Colonic mucosa (tissue), 4 donors: ENCODE measurements around the gene JDP2. TPM values are rescaled to one million over a fixed set of nuclear protein-coding genes. Genes with fewer than 3 reads are reported as not detected.

ENCODE experiments used
- DNase-seq: peaks from one replicate; pipeline ENCODE4 v3.0.0-alpha.2; 2020
- H3K27ac ChIP-seq: fragments of 200-600 bp; one replicate; pipeline ENCODE4 v1.8.0; 2021
- H3K27me3 ChIP-seq: fragments of 200-600 bp; one replicate; pipeline ENCODE4 v1.8.0; 2021
- H3K36me3 ChIP-seq: fragments of 200-600 bp; one replicate; pipeline ENCODE4 v1.8.0; 2021
- H3K4me1 ChIP-seq: fragments of 200-600 bp; one replicate; pipeline ENCODE4 v1.8.0; 2021; ENCODE audit warnings: mild to moderate bottlenecking
- H3K4me3 ChIP-seq: fragments of 200-600 bp; one replicate; pipeline ENCODE4 v1.8.0; 2021
- H3K9ac ChIP-seq, 2 donors: one replicate each; pipeline ENCODE4 v1.7.0; 2013; ENCODE audit warnings: control low read depth in 2 of 2, low read depth in 2 of 2, low read length in 2 of 2
- H3K9me3 ChIP-seq: fragments of 200-600 bp; one replicate; pipeline ENCODE4 v1.8.0; 2021
- CTCF ChIP-seq: fragments of 200-600 bp; IDR thresholded peaks from one replicate; pipeline ENCODE4 v1.8.0; 2022; ENCODE audit warnings: antibody characterized with exemption, mild to moderate bottlenecking
- intact Hi-C: fragments of 100-400 bp; cut with DNase I; formaldehyde crosslinking; loops from one replicate; pipeline ENCODE4 v1.14.1; 2022
- total RNA-seq, 2 donors: library from RNA; stranded (reverse); fragmentation: NEBNext Ultra II Directional in 1 of 2; extraction: Animal tissue kit (Norgen Biotek cat#: 25700) in 1 of 2; gene quantifications; one replicate each; pipeline ENCODE4 v1.2.1, GENCODE V29; 2021
- donor health status: healthy.
- donor health status: DM: no; HTN: no; CAD: no.
- donor health status: DM: no; HTN: no; CAD: no.

Gene JDP2
- total RNA-seq, 2 donors from 2014 or later, result 19.4 to 37.1 TPM

- intact Hi-C loops, result loop anchor here (10.0 kb wide), 1 partner anchor 379 kb away; no protein-coding TSS in a partner anchor
- Histone ChIP-seq H3K27ac (no peak overlapping the region), H3K4me1 (no peaks in the 10 kb centered on the region), H3K36me3 (no peaks in the 10 kb centered on the region), H3K4me3 (no peak overlapping the region), H3K9ac (no peak overlapping the region), H3K9me3 (no peaks in the 10 kb centered on the region), H3K27me3 (no peaks in the 10 kb centered on the region)
- TF ChIP-seq CTCF, result no peak
- DNase-seq, result no peak
These were observed 65.8 kb downstream of the JDP2 start for GRCh38 chr14:75493592-75494087.

- no peak overlapping the region for H3K9ac ChIP-seq
- no peak for DNase-seq
- H3K27me3 ChIP-seq, result no peaks in the 10 kb centered on the region
- intact Hi-C loops, result loop anchor here (10.0 kb wide), 1 partner anchor 380 kb away; no protein-coding TSS in a partner anchor
- H3K36me3 ChIP-seq, result no peaks in the 10 kb centered on the region
- no peaks in the 10 kb centered on the region for H3K9me3 ChIP-seq
- no peak overlapping the region for H3K4me3 ChIP-seq
- no peak overlapping the region for H3K27ac ChIP-seq
- TF ChIP-seq CTCF, result no peak
- no peaks in the 10 kb centered on the region for H3K4me1 ChIP-seq
These were observed 67.1 kb downstream of the JDP2 start for GRCh38 chr14:75494896-75495295.

GRCh38 chr14:75495399-75495798 lies 67.6 kb downstream of the JDP2 start:
- intact Hi-C loops, result loop anchor here (10.0 kb wide), 1 partner anchor 381 kb away; no protein-coding TSS in a partner anchor

GRCh38 chr14:75495882-75496281 lies 68.1 kb downstream of the JDP2 start:
- Histone ChIP-seq H3K9me3 (no peaks in the 10 kb centered on the region), H3K36me3 (no peaks in the 10 kb centered on the region), H3K4me3 (no peak overlapping the region), H3K27me3 (no peaks in the 10 kb centered on the region), H3K4me1 (no peaks in the 10 kb centered on the region), H3K9ac (no peak overlapping the region), H3K27ac (no peak overlapping the region)
- no peak for DNase-seq
- TF ChIP-seq CTCF, result no peak
- intact Hi-C loops, result loop anchor here (10.0 kb wide), 1 partner anchor 381 kb away; no protein-coding TSS in a partner anchor

More at GRCh38 chr14:75495399-75495798, 67.6 kb downstream of the JDP2 start:
- no peak overlapping the region for H3K27ac ChIP-seq
- H3K27me3 ChIP-seq, result no peaks in the 10 kb centered on the region
- no peak overlapping the region for H3K9ac ChIP-seq
- no peak for DNase-seq
- no peaks in the 10 kb centered on the region for H3K9me3 ChIP-seq
- no peaks in the 10 kb centered on the region for H3K4me1 ChIP-seq
- no peak overlapping the region for H3K4me3 ChIP-seq
- no peaks in the 10 kb centered on the region for H3K36me3 ChIP-seq
- TF ChIP-seq CTCF, result no peak

GRCh38 chr14:75496755-75497154 lies 68.9 kb downstream of the JDP2 start:
- Histone ChIP-seq H3K4me3 (no peak overlapping the region), H3K27ac (no peak overlapping the region), H3K36me3 (no peaks in the 10 kb centered on the region), H3K9ac (no peak overlapping the region), H3K27me3 (no peaks in the 10 kb centered on the region), H3K9me3 (no peaks in the 10 kb centered on the region), H3K4me1 (no peaks in the 10 kb centered on the region)
- no peak for DNase-seq
- intact Hi-C loops, result loop anchor here (10.0 kb wide), 1 partner anchor 382 kb away; no protein-coding TSS in a partner anchor
- no peak for TF ChIP-seq CTCF
